ENCODE measurements around the gene HOXB5.

HOXB5 gene

GRCh38 chr17:48571826-48572417 is 21.7 kb downstream of the HOXB5 start:
- DNase-seq (ENCODE audit: low read depth): no peak

GRCh38 chr17:48571024-48571818 is 22.4 kb downstream of the HOXB5 start:
- DNase-seq (ENCODE audit: low read depth): no peak

GRCh38 chr17:48570325-48571023 is 23.1 kb downstream of the HOXB5 start:
- DNase-seq (ENCODE audit: low read depth): no peak

- no peak for DNase-seq (ENCODE audit: low read depth)
Measured at GRCh38 chr17:48569674-48570324, 23.8 kb downstream of the HOXB5 start.

GRCh38 chr17:48569240-48569582 is 24.4 kb downstream of the HOXB5 start:
- no peak for DNase-seq (ENCODE audit: low read depth)

- DNase-seq (ENCODE audit: low read depth): no peak
Measured at GRCh38 chr17:48568499-48569239, 24.9 kb downstream of the HOXB5 start.

- DNase-seq (ENCODE audit: low read depth): no peak
Measured at GRCh38 chr17:48567646-48568354, 25.8 kb downstream of the HOXB5 start.

GRCh38 chr17:48567209-48567608 is 26.4 kb downstream of the HOXB5 start:
- no peak for DNase-seq (ENCODE audit: low read depth)

GRCh38 chr17:48566717-48567116 is 26.9 kb downstream of the HOXB5 start:
- DNase-seq (ENCODE audit: low read depth): no peak

- no peak for DNase-seq (ENCODE audit: low read depth)
Measured at GRCh38 chr17:48565925-48566710, 27.5 kb downstream of the HOXB5 start.

GRCh38 chr17:48565022-48565554 is 28.5 kb downstream of the HOXB5 start:
- DNase-seq (ENCODE audit: low read depth): no peak

GRCh38 chr17:48564188-48565021 is 29.2 kb downstream of the HOXB5 start:
- no peak for DNase-seq (ENCODE audit: low read depth)

GRCh38 chr17:48563867-48564187 is 29.8 kb downstream of the HOXB5 start:
- DNase-seq (ENCODE audit: low read depth): no peak

GRCh38 chr17:48563385-48563838 is 30.2 kb downstream of the HOXB5 start:
- DNase-seq (ENCODE audit: low read depth): no peak

GRCh38 chr17:48562934-48563333 is 30.6 kb downstream of the HOXB5 start:
- DNase-seq (ENCODE audit: low read depth): no peak

- no peak for DNase-seq (ENCODE audit: low read depth)
Measured at GRCh38 chr17:48561884-48562810, 31.4 kb downstream of the HOXB5 start.

GRCh38 chr17:48559840-48560817 is 33.5 kb downstream of the HOXB5 start:
- DNase-seq (ENCODE audit: low read depth): no peak

Measured in activated T-helper 1 cell treated with Interleukin-2 at 50 U/mL for 16 hours (primary cell).